Astrocyte (in vitro differentiated cells and primary cell): Measurements from ENCODE around the gene AQP12A.

Source experiments
- CTCF ChIP-seq: IDR thresholded peaks from 2 replicates; pipeline ENCODE4 v1.5.1; 2011; ENCODE audit warnings: low read depth, mild to moderate bottlenecking, inconsistent platforms, low read length, moderate library complexity; ENCODE audit not compliant: insufficient read depth
- EZH2 ChIP-seq: IDR thresholded peaks from 2 replicates; pipeline ENCODE4 v1.6.1; 2012; ENCODE audit warnings: mild to moderate bottlenecking, low read length, inconsistent platforms; ENCODE audit not compliant: insufficient read depth

GRCh38 chr2:240732184-240732583 lies 40.5 kb downstream of the AQP12A start:
- TF ChIP-seq CTCF (no peak), EZH2 (no peak)
